ENCODE results near the gene GMIP. TPM values are rescaled to one million over a fixed set of nuclear protein-coding genes. Genes with fewer than 3 reads are reported as not detected.

Gene GMIP
- polyA plus RNA-seq, 1 experiment = 4.4 TPM

DNA sequence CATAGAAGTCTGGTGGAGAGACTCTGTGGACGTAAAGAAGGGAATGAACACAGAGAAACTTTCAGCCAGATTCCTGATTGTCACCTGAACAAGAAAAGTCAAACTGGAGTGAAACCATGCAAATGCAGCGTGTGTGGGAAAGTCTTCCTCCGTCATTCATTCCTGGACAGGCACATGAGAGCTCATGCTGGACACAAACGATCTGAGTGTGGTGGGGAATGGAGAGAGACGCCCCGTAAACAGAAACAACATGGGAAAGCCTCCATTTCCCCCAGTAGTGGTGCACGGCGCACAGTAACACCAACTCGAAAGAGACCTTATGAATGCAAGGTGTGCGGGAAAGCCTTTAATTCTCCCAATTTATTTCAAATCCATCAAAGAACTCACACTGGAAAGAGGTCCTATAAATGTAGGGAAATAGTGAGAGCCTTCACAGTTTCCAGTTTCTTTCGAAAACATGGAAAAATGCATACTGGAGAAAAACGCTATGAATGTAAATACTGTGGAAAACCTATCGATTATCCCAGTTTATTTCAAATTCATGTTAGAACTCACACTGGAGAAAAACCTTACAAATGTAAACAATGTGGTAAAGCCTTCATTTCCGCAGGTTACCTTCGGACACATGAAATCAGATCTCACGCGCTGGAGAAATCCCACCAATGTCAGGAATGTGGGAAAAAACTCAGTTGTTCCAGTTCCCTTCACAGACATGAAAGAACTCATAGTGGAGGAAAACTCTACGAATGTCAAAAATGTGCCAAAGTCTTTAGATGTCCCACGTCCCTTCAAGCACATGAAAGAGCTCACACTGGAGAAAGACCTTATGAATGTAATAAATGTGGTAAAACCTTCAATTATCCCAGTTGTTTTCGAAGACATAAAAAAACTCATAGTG lies 36.0 kb upstream of the GMIP start:
- peaks cover 12% of the 10 kb centered on the region for H3K36me3 ChIP-seq (ENCODE audit: control insufficient read depth, insufficient read depth, low read length)
- H3K4me3 ChIP-seq (ENCODE audit: low read depth, low read length) = no peak overlapping the region
- ChIA-PET CTCF (no interaction called here), POLR2A (no interaction called here)
- no peak for DNase-seq (ENCODE audit: low read depth)
- no peaks in the 10 kb centered on the region for H3K27me3 ChIP-seq (ENCODE audit: control insufficient read depth, insufficient read depth, low read length)
- TF ChIP-seq, protein P1, sequence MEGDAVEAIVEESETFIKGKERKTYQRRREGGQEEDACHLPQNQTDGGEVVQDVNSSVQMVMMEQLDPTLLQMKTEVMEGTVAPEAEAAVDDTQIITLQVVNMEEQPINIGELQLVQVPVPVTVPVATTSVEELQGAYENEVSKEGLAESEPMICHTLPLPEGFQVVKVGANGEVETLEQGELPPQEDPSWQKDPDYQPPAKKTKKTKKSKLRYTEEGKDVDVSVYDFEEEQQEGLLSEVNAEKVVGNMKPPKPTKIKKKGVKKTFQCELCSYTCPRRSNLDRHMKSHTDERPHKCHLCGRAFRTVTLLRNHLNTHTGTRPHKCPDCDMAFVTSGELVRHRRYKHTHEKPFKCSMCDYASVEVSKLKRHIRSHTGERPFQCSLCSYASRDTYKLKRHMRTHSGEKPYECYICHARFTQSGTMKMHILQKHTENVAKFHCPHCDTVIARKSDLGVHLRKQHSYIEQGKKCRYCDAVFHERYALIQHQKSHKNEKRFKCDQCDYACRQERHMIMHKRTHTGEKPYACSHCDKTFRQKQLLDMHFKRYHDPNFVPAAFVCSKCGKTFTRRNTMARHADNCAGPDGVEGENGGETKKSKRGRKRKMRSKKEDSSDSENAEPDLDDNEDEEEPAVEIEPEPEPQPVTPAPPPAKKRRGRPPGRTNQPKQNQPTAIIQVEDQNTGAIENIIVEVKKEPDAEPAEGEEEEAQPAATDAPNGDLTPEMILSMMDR (IDR thresholded peaks at IDR 0.05; ENCODE audit: insufficient read depth, low read depth, low read length) = no peak

DNA sequence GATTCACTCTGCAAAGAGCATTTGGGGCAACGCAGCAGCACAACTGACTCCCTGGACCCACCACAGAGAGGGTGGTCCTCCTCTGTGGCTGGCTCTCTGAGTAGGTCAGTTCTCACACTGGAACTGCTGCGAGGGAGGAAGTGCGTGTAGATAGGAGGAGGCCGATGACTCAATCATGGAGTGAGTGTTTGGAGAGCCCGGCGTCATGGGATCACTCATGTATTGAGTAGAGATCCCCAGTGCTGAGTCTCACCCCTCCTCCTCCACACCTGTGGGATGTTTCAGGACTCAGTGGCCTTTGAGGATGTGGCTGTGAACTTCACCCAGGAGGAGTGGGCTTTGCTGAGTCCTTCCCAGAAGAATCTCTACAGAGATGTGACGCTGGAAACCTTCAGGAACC lies 34.1 kb upstream of the GMIP start:
- no peaks in the 10 kb centered on the region for H3K27me3 ChIP-seq (ENCODE audit: control insufficient read depth, insufficient read depth, low read length)
- peaks cover 12% of the 10 kb centered on the region for H3K36me3 ChIP-seq (ENCODE audit: control insufficient read depth, insufficient read depth, low read length)
- TF ChIP-seq, protein P1 (IDR thresholded peaks at IDR 0.05; ENCODE audit: insufficient read depth, low read depth, low read length) = no peak
- ChIA-PET CTCF (no interaction called here), POLR2A (no interaction called here)
- H3K4me3 ChIP-seq (ENCODE audit: low read depth, low read length) = no peak overlapping the region
- DNase-seq (ENCODE audit: low read depth) = no peak

- DNase-seq (ENCODE audit: low read depth) = no peak
- H3K36me3 ChIP-seq (ENCODE audit: control insufficient read depth, insufficient read depth, low read length) = peaks cover 8% of the 10 kb centered on the region
- TF ChIP-seq, protein P1 (IDR thresholded peaks at IDR 0.05; ENCODE audit: insufficient read depth, low read depth, low read length) = no peak
Observed at GRCh38 chr19:19674315-19674714, 30.9 kb upstream of the GMIP start.

GRCh38 chr19:19672816-19673215 lies 29.4 kb upstream of the GMIP start:
- CTCF ChIA-PET = interaction anchor here (0.7 kb wide), 1 partner anchor 238 kb away, joined by 5 read pairs; no protein-coding TSS in a partner anchor
- no peak overlapping the region for H3K4me3 ChIP-seq (ENCODE audit: low read depth, low read length)
- H3K27me3 ChIP-seq (ENCODE audit: control insufficient read depth, insufficient read depth, low read length) = no peaks in the 10 kb centered on the region
- DNase-seq (ENCODE audit: low read depth) = no peak
- TF ChIP-seq, protein P1 (IDR thresholded peaks at IDR 0.05; ENCODE audit: insufficient read depth, low read depth, low read length) = no peak
- POLR2A ChIA-PET = no interaction called here
- peaks cover 3% of the 10 kb centered on the region; the same call in 1 of the 2 replicates for H3K36me3 ChIP-seq (ENCODE audit: control insufficient read depth, insufficient read depth, low read length)

More at GRCh38 chr19:19674315-19674714, 30.9 kb upstream of the GMIP start:
- ChIA-PET POLR2A (no interaction called here), CTCF (no interaction called here)
- Histone ChIP-seq H3K4me3 (ENCODE audit: low read depth, low read length) (no peak overlapping the region), H3K27me3 (ENCODE audit: control insufficient read depth, insufficient read depth, low read length) (no peaks in the 10 kb centered on the region)

- POLR2A ChIA-PET = no interaction called here
Observed at GRCh38 chr19:19670070-19670551, 26.7 kb upstream of the GMIP start.

More at GRCh38 chr19:19670070-19670551, 26.7 kb upstream of the GMIP start:
- H3K36me3 ChIP-seq (ENCODE audit: control insufficient read depth, insufficient read depth, low read length) = no peaks in the 10 kb centered on the region
- no peaks in the 10 kb centered on the region for H3K27me3 ChIP-seq (ENCODE audit: control insufficient read depth, insufficient read depth, low read length)
- TF ChIP-seq, protein P1 (IDR thresholded peaks at IDR 0.05; ENCODE audit: insufficient read depth, low read depth, low read length) = no peak
- no peak for DNase-seq (ENCODE audit: low read depth)
- CTCF ChIA-PET = interaction anchor here (2.2 kb wide), 1 partner anchor 290 kb away, joined by 8 read pairs; no protein-coding TSS in a partner anchor
- H3K4me3 ChIP-seq (ENCODE audit: low read depth, low read length) = no peak overlapping the region
